Heart left ventricle (tissue), 16 donors: ENCODE results near the gene UBL3. TPM values are rescaled to one million over a fixed set of nuclear protein-coding genes. Genes with fewer than 3 reads are reported as not detected.
A peak's percentile ranks its signal among the peaks of the same experiment; 100 is the strongest.

Experiments used
- ATAC-seq, 4 donors: fragments of 200-7000 bp; cut with Tn5 transposase; one replicate each; pipeline ENCODE4 v1.9.1; 2020 to 2022; ENCODE audit warnings: moderate library complexity in 4 of 4, mild to moderate bottlenecking in 3 of 4, moderate number of reproducible peaks in 1 of 4
- DNase-seq, 5 donors: peaks; one replicate each; pipeline ENCODE4 v3.0.0-alpha.2; 2020
- H3K27ac ChIP-seq, 12 donors: fragments of 200-600 bp; sonication (generic) in 4 of 12; one replicate each; pipeline versions ENCODE4 v1.5.0 to v1.8.0; 2016 to 2022; ENCODE audit warnings: mild to moderate bottlenecking in 2 of 12
- H3K27me3 ChIP-seq, 9 donors: fragments of 200-600 bp; sonication (generic) in 2 of 9; one replicate each; pipeline versions ENCODE4 v1.5.1 to v1.8.0; 2016 to 2022; ENCODE audit warnings: mild to moderate bottlenecking in 3 of 9
- H3K36me3 ChIP-seq, 9 donors: fragments of 200-600 bp; sonication (generic) in 2 of 9; one replicate each; pipeline versions ENCODE4 v1.5.0 to v1.8.0; 2018 to 2022; ENCODE audit warnings: mild to moderate bottlenecking in 2 of 9
- H3K4me1 ChIP-seq, 12 donors: fragments of 200-600 bp; sonication (generic) in 4 of 12; one replicate each; pipeline versions ENCODE4 v1.5.0 to v1.8.0; 2016 to 2022; ENCODE audit warnings: mild to moderate bottlenecking in 3 of 12
- H3K4me3 ChIP-seq, 12 donors: fragments of 200-600 bp; sonication (generic) in 4 of 12; one replicate each; pipeline versions ENCODE4 v1.5.0 to v1.8.0; 2017 to 2022; ENCODE audit warnings: mild to moderate bottlenecking in 9 of 12, moderate library complexity in 4 of 12
- H3K9me3 ChIP-seq, 12 donors: fragments of 200-600 bp; sonication (generic) in 4 of 12; one replicate each; pipeline versions ENCODE4 v1.5.0 to v1.8.0; 2016 to 2022; ENCODE audit warnings: mild to moderate bottlenecking in 1 of 12
- POLR2A ChIP-seq, 2 donors: fragments of 450-650 bp; IDR thresholded peaks; one replicate each; pipeline ENCODE4 v1.6.1; 2017; ENCODE audit warnings: antibody characterized with exemption in 2 of 2, mild to moderate bottlenecking in 2 of 2, moderate library complexity in 2 of 2
- WGBS, 4 donors: extraction: QIAGEN DNeasy Blood & Tissue Kit in 2 of 4; methylation state at CpG; one replicate each; pipeline versions ENCODE4 v1.1.5 to v1.1.7; 2013 to 2018; 5-methylcytosine and 5-hydroxymethylcytosine counted together
- intact Hi-C, 10 donors: fragments of 100-400 bp; cut with DNase I; formaldehyde crosslinking; loops; one replicate each; pipeline versions ENCODE4 v1.11.1 to v1.14.2; 2022
- polyA plus RNA-seq, 2 donors: library from polyadenylated mRNA; stranded (reverse); fragments of 200-250 nt; gene quantifications; one replicate each; pipeline ENCODE4 v1.2.3, GENCODE V29; 2013
- total RNA-seq, 9 donors: library from RNA; depleted of rRNA in 2 of 9; stranded (reverse); fragments of >200 nt in 2 of 9; fragmentation: NEBNext Ultra II Directional in 3 of 9; extraction: Animal tissue kit (Norgen Biotek cat#: 25700) in 3 of 9; gene quantifications; one replicate each; pipeline versions ENCODE4 v1.1.0 to v1.2.4, GENCODE V29; 2016 to 2023
- TF ChIP-seq, protein P1 (sequence below), 12 donors: fragments of 200-600 bp; sonication (generic) in 4 of 12; IDR thresholded peaks; one replicate each; pipeline versions ENCODE4 v1.5.0 to v1.8.0; 2018 to 2022; ENCODE audit warnings: antibody characterized with exemption in 12 of 12, mild to moderate bottlenecking in 5 of 12
- donor health status: ischemic (EF 13 %, LVEDD 7.1; RV severe dilation, severe dysfunction).
- donor health status: healthy with polysubstance abuse.
- donor health status: DM: no; HTN: yes; CAD: no.
- donor health status: DM: no; HTN: no; CAD: no.
- donor health status: ischemic (EF 25% LVEDD 6.9; RV normal size, moderate dysfunction).
- donor health status: ischemic (EF 25% LVEDD 5.7; RV mildly dilated, moderate dysfunction).
- donor health status: healthy.
- donor health status: DM: yes; HTN: yes; CAD: no.
- donor health status: ischemic (EF 35%, LVEDD 5.7; RV mildly dilated, moderate dysfunction).
- donor health status: nonischemic (EF 11% LVEDD 7.7; RV severe dilation, severe dysfunction).
- donor health status: DM: yes; HTN: yes; CAD: no.
- donor health status: PGD.
- donor health status: ischemic (EF 29% LVEDD 5.4; RV normal size, mild dysfunction).
- donor health status: nonischemic (EF 23%, LVEDD 6.1; RV moderate dilation, normal function).

UBL3 gene
- total and polyA plus RNA-seq, 11 donors, result 9.1 to 27.7 (median 20.6) TPM

DNA sequence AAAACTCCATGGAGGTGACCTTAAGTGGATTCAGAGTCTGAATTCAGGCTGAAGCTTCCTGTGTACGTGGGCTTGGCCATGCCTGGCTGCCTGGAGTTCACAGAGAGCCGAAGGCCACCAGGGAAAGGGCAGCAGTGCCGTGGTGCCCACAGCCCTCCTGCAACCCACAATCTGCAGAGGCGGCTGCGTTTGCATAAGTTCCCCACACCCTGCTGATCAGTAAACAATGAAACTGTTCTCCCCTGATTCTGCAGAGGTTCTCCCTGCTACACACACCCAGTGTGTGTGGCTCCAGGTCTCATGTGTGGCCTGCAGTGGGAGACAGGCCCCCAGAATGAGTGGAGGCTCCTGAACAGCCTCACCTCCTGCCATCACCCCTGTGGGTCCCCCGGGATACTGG, 128.0 kb downstream of the UBL3 start:
- no peaks in the 10 kb centered on the region for H3K27me3 ChIP-seq
- DNase-seq (no peak), ATAC-seq (no peak)
- TF ChIP-seq, protein P1, sequence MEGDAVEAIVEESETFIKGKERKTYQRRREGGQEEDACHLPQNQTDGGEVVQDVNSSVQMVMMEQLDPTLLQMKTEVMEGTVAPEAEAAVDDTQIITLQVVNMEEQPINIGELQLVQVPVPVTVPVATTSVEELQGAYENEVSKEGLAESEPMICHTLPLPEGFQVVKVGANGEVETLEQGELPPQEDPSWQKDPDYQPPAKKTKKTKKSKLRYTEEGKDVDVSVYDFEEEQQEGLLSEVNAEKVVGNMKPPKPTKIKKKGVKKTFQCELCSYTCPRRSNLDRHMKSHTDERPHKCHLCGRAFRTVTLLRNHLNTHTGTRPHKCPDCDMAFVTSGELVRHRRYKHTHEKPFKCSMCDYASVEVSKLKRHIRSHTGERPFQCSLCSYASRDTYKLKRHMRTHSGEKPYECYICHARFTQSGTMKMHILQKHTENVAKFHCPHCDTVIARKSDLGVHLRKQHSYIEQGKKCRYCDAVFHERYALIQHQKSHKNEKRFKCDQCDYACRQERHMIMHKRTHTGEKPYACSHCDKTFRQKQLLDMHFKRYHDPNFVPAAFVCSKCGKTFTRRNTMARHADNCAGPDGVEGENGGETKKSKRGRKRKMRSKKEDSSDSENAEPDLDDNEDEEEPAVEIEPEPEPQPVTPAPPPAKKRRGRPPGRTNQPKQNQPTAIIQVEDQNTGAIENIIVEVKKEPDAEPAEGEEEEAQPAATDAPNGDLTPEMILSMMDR (IDR thresholded peaks at IDR 0.05), result no peak
- peaks cover 0 to 9% (median 0%) of the 10 kb centered on the region in 12 donors for H3K9me3 ChIP-seq
- no peak overlapping the region for H3K4me3 ChIP-seq
- H3K36me3 ChIP-seq, result no peaks in the 10 kb centered on the region
- H3K4me1 ChIP-seq, result no peaks in the 10 kb centered on the region
- intact Hi-C loops, result no loop called here
- no peak overlapping the region for H3K27ac ChIP-seq
- 76 to 86% (median 83%) methylated on average over 6 of the region's 6 CpGs for WGBS, 4 donors

DNA sequence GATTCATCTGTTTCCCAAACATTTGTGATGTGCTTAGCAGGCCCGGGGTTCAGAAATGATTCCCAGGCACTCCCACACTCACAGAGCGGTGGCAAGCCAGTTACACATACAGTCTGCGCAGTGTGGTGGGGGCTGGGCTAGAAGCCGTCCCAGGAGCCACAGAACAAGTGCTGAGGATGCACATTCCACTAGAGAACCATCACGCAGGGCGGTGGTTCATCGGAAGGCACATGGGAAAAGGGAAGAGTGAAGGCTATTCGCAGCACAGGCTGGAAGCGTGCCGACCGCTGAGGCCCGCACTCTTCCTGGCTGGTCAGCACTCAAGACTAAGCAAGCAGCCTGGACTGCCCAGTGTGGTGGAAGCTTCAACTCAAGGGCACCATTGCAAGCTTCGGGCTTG, 128.7 kb downstream of the UBL3 start:
- no peak for ATAC-seq
- WGBS, 4 donors, result 81 to 88% (median 87%) methylated on average over 7 to 13 of the region's 13 CpGs

DNA sequence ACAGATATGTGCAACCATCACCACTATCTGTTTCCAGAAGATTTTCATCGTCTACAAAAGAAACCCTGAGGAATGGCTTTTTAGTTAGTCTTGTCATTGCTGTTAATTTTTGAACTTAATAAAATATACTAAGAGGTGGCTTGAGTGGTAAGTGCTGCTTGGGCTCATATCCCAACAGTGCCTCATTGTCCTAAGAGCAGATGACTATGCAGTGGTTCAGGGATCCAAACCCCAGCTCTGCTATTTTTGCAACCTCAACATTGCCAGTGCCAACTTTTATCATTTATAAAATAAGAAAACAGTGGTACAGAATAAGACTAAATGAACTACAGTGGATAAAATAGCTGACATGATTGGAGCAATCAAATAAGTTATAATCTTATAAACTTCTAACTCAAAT, 131.7 kb downstream of the UBL3 start:
- intact Hi-C loops, result no loop called here
- H3K4me1 ChIP-seq, result no peaks in the 10 kb centered on the region
- H3K36me3 ChIP-seq, result no peaks in the 10 kb centered on the region
- ATAC-seq, result peak in 1 of 4 donors; percentile 50
- WGBS, 4 donors, result 72 to 87% (median 80%) methylated on average over 1 of the region's 1 CpG
- peaks cover 0 to 13% (median 5%) of the 10 kb centered on the region in 12 donors for H3K9me3 ChIP-seq
- H3K4me3 ChIP-seq, result no peak overlapping the region
- DNase-seq, result no peak
- peaks cover 0 to 6% (median 0%) of the 10 kb centered on the region in 9 donors for H3K27me3 ChIP-seq
- TF ChIP-seq, protein P1 (IDR thresholded peaks at IDR 0.05), result no peak
- no peak for TF ChIP-seq POLR2A (IDR thresholded peaks at IDR 0.05)
- no peak overlapping the region for H3K27ac ChIP-seq

More for the DNA sequence above, 128.7 kb downstream of the UBL3 start:
- H3K9me3 ChIP-seq, result peaks cover 0 to 9% (median 0%) of the 10 kb centered on the region in 12 donors
- TF ChIP-seq, protein P1 (IDR thresholded peaks at IDR 0.05), result no peak
- TF ChIP-seq POLR2A (IDR thresholded peaks at IDR 0.05), result no peak
- H3K4me3 ChIP-seq, result no peak overlapping the region
- intact Hi-C loops, result no loop called here
- H3K27ac ChIP-seq, result no peak overlapping the region
- no peaks in the 10 kb centered on the region for H3K27me3 ChIP-seq
- H3K36me3 ChIP-seq, result no peaks in the 10 kb centered on the region
- DNase-seq, result no peak
- no peaks in the 10 kb centered on the region for H3K4me1 ChIP-seq

DNA sequence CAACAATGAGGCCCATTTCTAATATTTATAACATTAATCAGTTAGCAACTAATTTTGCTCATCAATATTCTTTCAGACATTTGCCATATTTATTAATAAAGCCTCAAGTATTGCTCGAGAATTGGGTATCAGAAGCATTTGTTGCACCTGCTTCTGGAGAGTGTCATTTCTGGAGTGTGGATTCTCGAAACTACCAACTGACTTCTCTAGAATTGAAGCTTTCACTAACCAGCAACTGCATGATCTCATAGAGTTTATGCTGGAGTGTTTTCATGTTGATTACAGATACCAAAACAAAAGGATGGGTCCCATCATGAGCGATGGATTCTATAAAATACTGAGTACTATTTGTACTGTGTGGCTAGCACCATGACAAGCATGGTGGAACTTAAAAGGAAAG, 133.9 kb downstream of the UBL3 start:
- Histone ChIP-seq H3K4me1 (no peaks in the 10 kb centered on the region), H3K4me3 (no peak overlapping the region), H3K9me3 (peaks cover 0 to 14% (median 5%) of the 10 kb centered on the region in 12 donors), H3K27ac (no peak overlapping the region), H3K36me3 (no peaks in the 10 kb centered on the region), H3K27me3 (peaks cover 0 to 8% (median 0%) of the 10 kb centered on the region in 9 donors)
- DNase-seq (no peak), ATAC-seq (no peak)
- intact Hi-C loops, result no loop called here
- TF ChIP-seq, protein P1 (IDR thresholded peaks at IDR 0.05), result no peak
- 81 to 90% (median 86%) methylated on average over 3 of the region's 3 CpGs for WGBS, 4 donors
